Natural killer cell (primary cell): ENCODE data around the gene DKKL1. TPM values are rescaled to one million over a fixed set of nuclear protein-coding genes. Genes with fewer than 3 reads are reported as not detected.
"Not testable (repeated sequence)": the region's sequence is repeated elsewhere in the genome, so short reads cannot be mapped to it uniquely, and the experiment has no call there.

Experiments
- ATAC-seq, 3 donors: fragments of 150-1000 bp in 2 of 3; fragments of 200-7000 bp in 1 of 3; cut with Tn5 transposase; 1 replicate in 1 of 3; 2 replicates in 2 of 3; pipeline ENCODE4 v1.10.0; 2021; ENCODE audit warnings: mild to moderate bottlenecking in 2 of 3, moderate library complexity in 2 of 3
- DNase-seq, 2 donors: peaks; one replicate each; pipeline versions ENCODE4 v3.0.0 to v3.0.0-alpha.2; 2013 to 2021; ENCODE audit warnings: mixed read lengths in 1 of 2
- H3K27ac ChIP-seq: one replicate; pipeline ENCODE4 v1.5.1; 2013; ENCODE audit warnings: mild to moderate bottlenecking, low read length
- H3K27me3 ChIP-seq: one replicate; pipeline ENCODE4 v1.6.1; 2013; ENCODE audit warnings: low read length; ENCODE audit not compliant: control insufficient read depth, insufficient read depth
- H3K36me3 ChIP-seq: one replicate; pipeline ENCODE4 v1.6.1; 2013; ENCODE audit warnings: low read length; ENCODE audit not compliant: control insufficient read depth, insufficient read depth
- H3K4me1 ChIP-seq: one replicate; pipeline ENCODE4 v1.6.1; 2013; ENCODE audit warnings: low read length; ENCODE audit not compliant: control insufficient read depth, insufficient read depth
- H3K4me3 ChIP-seq: one replicate; pipeline ENCODE4 v1.5.1; 2013; ENCODE audit warnings: low read length
- H3K9me3 ChIP-seq: one replicate; pipeline ENCODE4 v1.6.1; 2013; ENCODE audit warnings: low read length; ENCODE audit not compliant: control insufficient read depth, insufficient read depth
- H3K27ac Mint-ChIP-seq, 2 donors: one replicate each; pipeline ENCODE4 v1.8.0; 2022; ENCODE audit warnings: mild to moderate bottlenecking in 2 of 2, mixed read lengths in 2 of 2, moderate library complexity in 1 of 2
- H3K27me3 Mint-ChIP-seq, 2 donors: one replicate each; pipeline ENCODE4 v1.8.0; 2022; ENCODE audit warnings: low read depth in 2 of 2, mixed read lengths in 2 of 2
- H3K36me3 Mint-ChIP-seq: one replicate; pipeline ENCODE4 v1.8.0; 2022; ENCODE audit warnings: mixed read lengths
- H3K4me1 Mint-ChIP-seq, 2 donors: one replicate each; pipeline ENCODE4 v1.8.0; 2022; ENCODE audit warnings: mixed read lengths in 2 of 2
- H3K4me3 Mint-ChIP-seq: one replicate; pipeline ENCODE4 v1.8.0; 2022; ENCODE audit warnings: mild to moderate bottlenecking, moderate library complexity, mixed read lengths
- H3K9me3 Mint-ChIP-seq, 2 donors: one replicate each; pipeline ENCODE4 v1.8.0; 2022; ENCODE audit warnings: mixed read lengths in 2 of 2
- WGBS: methylation state at CpG from one replicate; pipeline ENCODE4 v1.1.7; 2013; ENCODE audit warnings: missing lambda C conversion rate; ENCODE audit not compliant: insufficient coverage; 5-methylcytosine and 5-hydroxymethylcytosine counted together
- intact Hi-C: fragments of 100-400 bp; cut with micrococcal nuclease; formaldehyde crosslinking; loops from one replicate; pipeline ENCODE4 v1.14.2; 2022
- total RNA-seq, 4 donors: library from RNA; stranded (reverse); fragments of 120-200 nt in 1 of 4; gene quantifications; one replicate each; pipeline versions ENCODE4 v1.2.3 to v1.2.4, GENCODE V29; 2013 to 2022
- TF ChIP-seq, protein P1 (sequence below): fragments of 200-600 bp; IDR thresholded peaks from one replicate; pipeline ENCODE4 v1.8.0; 2022; ENCODE audit warnings: antibody characterized with exemption

Gene DKKL1
- total RNA-seq, 3 donors from 2014 or later (not counting 1 experiment from before 2014, with no cell fraction given), result not detected

DNA sequence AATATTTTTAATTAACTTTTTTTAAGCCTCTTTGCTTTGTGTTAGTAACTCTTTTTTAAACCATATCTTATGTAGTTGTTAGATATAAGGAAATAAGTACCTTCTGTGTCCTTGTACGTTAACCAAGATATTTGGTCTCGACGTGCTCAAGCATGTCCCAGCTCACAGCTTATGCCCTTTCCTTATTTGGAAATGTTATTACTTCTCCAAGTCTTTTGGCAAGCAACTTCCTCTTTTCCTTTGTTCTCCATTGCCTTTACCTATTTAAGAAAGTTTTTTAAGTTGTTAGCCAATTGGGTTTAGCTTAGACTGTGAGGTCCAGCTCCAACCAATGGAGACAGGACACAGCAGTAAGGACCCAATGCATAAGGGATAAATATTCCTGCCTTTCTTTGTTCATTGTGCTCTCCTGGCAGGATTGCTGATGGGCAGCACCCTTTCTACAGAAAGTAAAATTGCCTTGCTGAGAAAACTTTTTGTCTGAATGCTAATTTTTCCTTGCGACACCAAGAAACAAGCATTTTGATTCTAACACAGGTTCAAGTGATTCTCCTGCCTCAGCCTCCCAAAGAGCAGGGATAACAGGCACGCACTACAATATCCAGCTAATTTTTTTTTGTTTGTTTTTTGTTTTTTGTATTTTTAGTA lies 5.2 kb downstream of the DKKL1 start:
- intact Hi-C loops, result no loop called here
- H3K4me3 ChIP-seq, result no peak overlapping the region
- peaks cover 10% of the 10 kb centered on the region for H3K36me3 Mint-ChIP-seq
- no peaks in the 10 kb centered on the region for H3K36me3 ChIP-seq
- H3K9me3 ChIP-seq, result peaks cover 15% of the 10 kb centered on the region
- H3K27ac Mint-ChIP-seq, result no peak overlapping the region
- no peak for ATAC-seq
- H3K4me1 Mint-ChIP-seq, result no peaks in the 10 kb centered on the region
- no peak overlapping the region for H3K27ac ChIP-seq
- 100% methylated on average over 5 of the region's 5 CpGs for WGBS
- H3K27me3 Mint-ChIP-seq, result peaks cover 0 to 15% of the 10 kb centered on the region in 2 donors
- H3K4me1 ChIP-seq, result peaks cover 7% of the 10 kb centered on the region
- no peak overlapping the region for H3K4me3 Mint-ChIP-seq
- H3K9me3 Mint-ChIP-seq, result no peaks in the 10 kb centered on the region
- no peak for DNase-seq
- TF ChIP-seq, protein P1, sequence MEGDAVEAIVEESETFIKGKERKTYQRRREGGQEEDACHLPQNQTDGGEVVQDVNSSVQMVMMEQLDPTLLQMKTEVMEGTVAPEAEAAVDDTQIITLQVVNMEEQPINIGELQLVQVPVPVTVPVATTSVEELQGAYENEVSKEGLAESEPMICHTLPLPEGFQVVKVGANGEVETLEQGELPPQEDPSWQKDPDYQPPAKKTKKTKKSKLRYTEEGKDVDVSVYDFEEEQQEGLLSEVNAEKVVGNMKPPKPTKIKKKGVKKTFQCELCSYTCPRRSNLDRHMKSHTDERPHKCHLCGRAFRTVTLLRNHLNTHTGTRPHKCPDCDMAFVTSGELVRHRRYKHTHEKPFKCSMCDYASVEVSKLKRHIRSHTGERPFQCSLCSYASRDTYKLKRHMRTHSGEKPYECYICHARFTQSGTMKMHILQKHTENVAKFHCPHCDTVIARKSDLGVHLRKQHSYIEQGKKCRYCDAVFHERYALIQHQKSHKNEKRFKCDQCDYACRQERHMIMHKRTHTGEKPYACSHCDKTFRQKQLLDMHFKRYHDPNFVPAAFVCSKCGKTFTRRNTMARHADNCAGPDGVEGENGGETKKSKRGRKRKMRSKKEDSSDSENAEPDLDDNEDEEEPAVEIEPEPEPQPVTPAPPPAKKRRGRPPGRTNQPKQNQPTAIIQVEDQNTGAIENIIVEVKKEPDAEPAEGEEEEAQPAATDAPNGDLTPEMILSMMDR, result no peak
- peaks cover 10% of the 10 kb centered on the region for H3K27me3 ChIP-seq

DNA sequence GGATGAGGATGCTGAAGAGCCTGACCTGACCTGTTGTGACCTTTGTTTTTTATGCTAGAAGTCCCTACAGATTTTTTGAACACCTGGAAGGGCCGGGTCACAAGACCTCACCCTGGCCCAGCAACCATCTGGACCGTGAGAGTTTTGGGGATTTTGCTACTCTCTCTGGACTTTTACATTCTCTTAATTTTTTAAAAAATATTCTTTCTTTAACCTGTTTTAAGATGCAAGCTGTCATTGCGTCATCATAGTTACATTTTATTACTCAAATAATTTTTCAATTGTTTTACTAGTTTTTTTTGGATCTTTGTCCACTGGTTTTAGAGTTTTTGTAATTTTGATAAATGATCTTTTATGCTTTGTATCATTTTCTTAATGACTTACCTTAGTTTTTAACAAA lies 7.5 kb downstream of the DKKL1 start:
- Mint-ChIP-seq H3K9me3 (no peaks in the 10 kb centered on the region), H3K36me3 (peaks cover 10% of the 10 kb centered on the region), H3K27me3 (peaks cover 11 to 12% of the 10 kb centered on the region in 2 donors), H3K27ac (no peak overlapping the region), H3K4me1 (no peaks in the 10 kb centered on the region), H3K4me3 (no peak overlapping the region)
- no peaks in the 10 kb centered on the region for H3K27me3 ChIP-seq
- TF ChIP-seq, protein P1, result no peak
- H3K4me1 ChIP-seq, result no peaks in the 10 kb centered on the region
- ATAC-seq (no peak), DNase-seq (no peak)
- intact Hi-C loops, result no loop called here
- H3K27ac ChIP-seq, result no peak overlapping the region
- peaks cover 15% of the 10 kb centered on the region for H3K9me3 ChIP-seq
- WGBS, result 60% methylated on average over 2 of the region's 3 CpGs
- no peaks in the 10 kb centered on the region for H3K36me3 ChIP-seq
- no peak overlapping the region for H3K4me3 ChIP-seq

DNA sequence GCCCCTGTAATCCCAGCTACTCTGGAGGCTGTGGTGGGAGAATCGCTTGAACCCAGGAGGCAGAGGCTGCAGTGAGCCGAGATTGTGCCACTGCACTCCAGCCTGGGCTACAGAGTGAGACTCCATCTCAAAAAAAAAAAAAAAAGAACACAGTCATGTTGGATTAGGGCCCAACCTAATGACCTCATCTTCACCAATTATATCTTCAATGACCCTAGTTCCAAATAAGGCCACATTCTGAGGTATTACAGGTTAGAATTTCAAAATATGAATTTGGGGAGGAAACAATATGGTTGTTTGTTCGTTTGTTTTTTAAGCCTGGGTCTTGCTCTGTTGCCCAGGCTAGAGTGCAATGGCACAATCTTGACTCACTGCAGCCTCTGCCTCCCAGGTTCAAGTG lies 9.5 kb downstream of the DKKL1 start:
- H3K27me3 Mint-ChIP-seq, result peaks cover 12 to 18% of the 10 kb centered on the region in 2 donors
- ATAC-seq, intact Hi-C loops, H3K36me3 ChIP-seq, H3K4me1 Mint-ChIP-seq, H3K4me3 ChIP-seq, H3K27ac Mint-ChIP-seq, H3K27me3 ChIP-seq, H3K27ac ChIP-seq, DNase-seq, H3K9me3 Mint-ChIP-seq, H3K4me1 ChIP-seq, H3K4me3 Mint-ChIP-seq: not testable (repeated sequence)
- peaks cover 10% of the 10 kb centered on the region for H3K36me3 Mint-ChIP-seq
- WGBS, result 86% methylated on average over 3 of the region's 3 CpGs
- H3K9me3 ChIP-seq, result peaks cover 15% of the 10 kb centered on the region

DNA sequence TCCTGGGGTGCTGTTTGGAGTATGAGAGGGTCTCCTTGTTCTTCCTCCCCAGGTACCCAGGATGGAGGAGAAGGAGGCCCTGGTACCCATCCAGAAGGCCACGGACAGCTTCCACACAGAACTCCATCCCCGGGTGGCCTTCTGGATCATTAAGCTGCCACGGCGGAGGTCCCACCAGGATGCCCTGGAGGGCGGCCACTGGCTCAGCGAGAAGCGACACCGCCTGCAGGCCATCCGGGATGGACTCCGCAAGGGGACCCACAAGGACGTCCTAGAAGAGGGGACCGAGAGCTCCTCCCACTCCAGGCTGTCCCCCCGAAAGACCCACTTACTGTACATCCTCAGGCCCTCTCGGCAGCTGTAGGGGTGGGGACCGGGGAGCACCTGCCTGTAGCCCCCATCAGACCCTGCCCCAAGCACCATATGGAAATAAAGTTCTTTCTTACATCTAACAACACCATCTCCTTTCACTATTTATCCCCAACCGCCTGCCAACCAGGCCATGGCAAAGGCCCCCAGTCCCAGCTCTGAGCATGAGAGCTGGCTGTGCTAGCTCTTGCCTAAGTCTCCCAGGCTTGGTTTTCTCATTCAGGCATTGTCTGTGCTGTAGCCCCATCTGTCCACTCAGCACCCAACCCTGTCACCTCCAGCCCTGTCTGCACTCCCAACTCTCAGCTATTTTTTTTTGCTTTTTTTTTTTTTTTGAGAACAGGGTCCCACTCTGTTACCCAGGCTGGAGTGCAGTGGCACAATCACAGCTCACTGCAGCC lies 11.2 kb downstream of the DKKL1 start:
- Mint-ChIP-seq H3K9me3 (no peaks in the 10 kb centered on the region), H3K27ac (no peak overlapping the region), H3K36me3 (no peaks in the 10 kb centered on the region), H3K4me3 (no peak overlapping the region), H3K4me1 (no peaks in the 10 kb centered on the region), H3K27me3 (peaks cover 10 to 18% of the 10 kb centered on the region in 2 donors)
- Histone ChIP-seq H3K4me1 (no peaks in the 10 kb centered on the region), H3K27ac (no peak overlapping the region), H3K9me3 (peaks cover 2% of the 10 kb centered on the region), H3K27me3 (no peaks in the 10 kb centered on the region), H3K4me3 (no peak overlapping the region), H3K36me3 (no peaks in the 10 kb centered on the region)
- DNase-seq (no peak), ATAC-seq (no peak)
- TF ChIP-seq, protein P1, result no peak
- WGBS, result 93% methylated on average over 16 of the region's 16 CpGs
- intact Hi-C loops, result no loop called here
